Fibroblast of pulmonary artery (primary cell): ENCODE measurements around the gene DCPS.
"Not testable (repeated sequence)": the region's sequence is repeated elsewhere in the genome, so short reads cannot be mapped to it uniquely, and the experiment has no call there.

Source experiments
- DNase-seq: peaks from one replicate; pipeline ENCODE4 v3.0.0-alpha.2; 2010; ENCODE audit warnings: low read depth
- H3K4me3 ChIP-seq: replicated peaks from 2 replicates; pipeline ENCODE4 v1.5.1; 2011; ENCODE audit warnings: low read depth, mild to moderate bottlenecking, control low read depth, low read length, moderate library complexity
- CTCF ChIP-seq: IDR thresholded peaks from 2 replicates; pipeline ENCODE4 v1.5.1; 2011; ENCODE audit warnings: mild to moderate bottlenecking, control low read depth, low read length, inconsistent platforms; ENCODE audit errors: missing control alignments

Gene DCPS

GRCh38 chr11:126361400-126361799 is 57.5 kb downstream of the DCPS start:
- DNase-seq: no peak
- no peak overlapping the region for H3K4me3 ChIP-seq
- TF ChIP-seq CTCF: no peak

GRCh38 chr11:126362879-126363655 is 59.2 kb downstream of the DCPS start:
- H3K4me3 ChIP-seq: no peak overlapping the region
- no peak for DNase-seq
- no peak for TF ChIP-seq CTCF

GRCh38 chr11:126363706-126364248 is 59.9 kb downstream of the DCPS start:
- DNase-seq: no peak
- H3K4me3 ChIP-seq: no peak overlapping the region
- TF ChIP-seq CTCF: no peak

- not testable (repeated sequence) for H3K4me3 ChIP-seq, DNase-seq
Observed at GRCh38 chr11:126364735-126365134, 60.9 kb downstream of the DCPS start.

GRCh38 chr11:126365508-126365907 is 61.6 kb downstream of the DCPS start:
- DNase-seq, H3K4me3 ChIP-seq: not testable (repeated sequence)

GRCh38 chr11:126366064-126366822 is 62.4 kb downstream of the DCPS start:
- no peak for TF ChIP-seq CTCF
- no peak for DNase-seq
- no peak overlapping the region for H3K4me3 ChIP-seq

GRCh38 chr11:126366823-126367654 is 63.2 kb downstream of the DCPS start:
- DNase-seq, H3K4me3 ChIP-seq: not testable (repeated sequence)

- H3K4me3 ChIP-seq, DNase-seq: not testable (repeated sequence)
Observed at GRCh38 chr11:126367806-126368205, 63.9 kb downstream of the DCPS start.

- DNase-seq: not testable (repeated sequence)
Observed at GRCh38 chr11:126368336-126369119, 64.7 kb downstream of the DCPS start.

More at GRCh38 chr11:126368336-126369119, 64.7 kb downstream of the DCPS start:
- H3K4me3 ChIP-seq: not testable (repeated sequence)
